ENCODE data around the gene GAS7. TPM values are rescaled to one million over a fixed set of nuclear protein-coding genes. Genes with fewer than 3 reads are reported as not detected.

GAS7 gene
- total and polyA plus RNA-seq, 2 experiments from 2014 or later, result 1.9 to 10.7 TPM

DNA sequence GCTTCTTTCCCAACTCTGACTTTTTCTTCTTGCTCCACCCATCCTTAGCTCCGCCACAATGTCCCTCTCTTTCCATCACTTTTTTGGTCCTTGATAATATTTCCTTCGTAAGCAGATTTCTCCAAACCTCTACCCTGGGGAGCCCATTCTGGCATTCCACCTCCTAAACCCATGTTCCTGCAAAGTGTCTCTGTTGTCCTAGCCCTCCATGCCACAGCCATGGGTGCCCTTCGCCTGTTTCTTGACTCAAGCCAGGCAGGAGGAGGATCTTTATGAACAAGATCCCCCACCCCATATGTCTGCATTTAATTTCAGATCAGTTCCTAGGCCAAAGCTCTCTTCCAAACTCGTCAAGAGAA lies 42.4 kb downstream of the GAS7 start (continued):
- TF ChIP-seq, protein P1, sequence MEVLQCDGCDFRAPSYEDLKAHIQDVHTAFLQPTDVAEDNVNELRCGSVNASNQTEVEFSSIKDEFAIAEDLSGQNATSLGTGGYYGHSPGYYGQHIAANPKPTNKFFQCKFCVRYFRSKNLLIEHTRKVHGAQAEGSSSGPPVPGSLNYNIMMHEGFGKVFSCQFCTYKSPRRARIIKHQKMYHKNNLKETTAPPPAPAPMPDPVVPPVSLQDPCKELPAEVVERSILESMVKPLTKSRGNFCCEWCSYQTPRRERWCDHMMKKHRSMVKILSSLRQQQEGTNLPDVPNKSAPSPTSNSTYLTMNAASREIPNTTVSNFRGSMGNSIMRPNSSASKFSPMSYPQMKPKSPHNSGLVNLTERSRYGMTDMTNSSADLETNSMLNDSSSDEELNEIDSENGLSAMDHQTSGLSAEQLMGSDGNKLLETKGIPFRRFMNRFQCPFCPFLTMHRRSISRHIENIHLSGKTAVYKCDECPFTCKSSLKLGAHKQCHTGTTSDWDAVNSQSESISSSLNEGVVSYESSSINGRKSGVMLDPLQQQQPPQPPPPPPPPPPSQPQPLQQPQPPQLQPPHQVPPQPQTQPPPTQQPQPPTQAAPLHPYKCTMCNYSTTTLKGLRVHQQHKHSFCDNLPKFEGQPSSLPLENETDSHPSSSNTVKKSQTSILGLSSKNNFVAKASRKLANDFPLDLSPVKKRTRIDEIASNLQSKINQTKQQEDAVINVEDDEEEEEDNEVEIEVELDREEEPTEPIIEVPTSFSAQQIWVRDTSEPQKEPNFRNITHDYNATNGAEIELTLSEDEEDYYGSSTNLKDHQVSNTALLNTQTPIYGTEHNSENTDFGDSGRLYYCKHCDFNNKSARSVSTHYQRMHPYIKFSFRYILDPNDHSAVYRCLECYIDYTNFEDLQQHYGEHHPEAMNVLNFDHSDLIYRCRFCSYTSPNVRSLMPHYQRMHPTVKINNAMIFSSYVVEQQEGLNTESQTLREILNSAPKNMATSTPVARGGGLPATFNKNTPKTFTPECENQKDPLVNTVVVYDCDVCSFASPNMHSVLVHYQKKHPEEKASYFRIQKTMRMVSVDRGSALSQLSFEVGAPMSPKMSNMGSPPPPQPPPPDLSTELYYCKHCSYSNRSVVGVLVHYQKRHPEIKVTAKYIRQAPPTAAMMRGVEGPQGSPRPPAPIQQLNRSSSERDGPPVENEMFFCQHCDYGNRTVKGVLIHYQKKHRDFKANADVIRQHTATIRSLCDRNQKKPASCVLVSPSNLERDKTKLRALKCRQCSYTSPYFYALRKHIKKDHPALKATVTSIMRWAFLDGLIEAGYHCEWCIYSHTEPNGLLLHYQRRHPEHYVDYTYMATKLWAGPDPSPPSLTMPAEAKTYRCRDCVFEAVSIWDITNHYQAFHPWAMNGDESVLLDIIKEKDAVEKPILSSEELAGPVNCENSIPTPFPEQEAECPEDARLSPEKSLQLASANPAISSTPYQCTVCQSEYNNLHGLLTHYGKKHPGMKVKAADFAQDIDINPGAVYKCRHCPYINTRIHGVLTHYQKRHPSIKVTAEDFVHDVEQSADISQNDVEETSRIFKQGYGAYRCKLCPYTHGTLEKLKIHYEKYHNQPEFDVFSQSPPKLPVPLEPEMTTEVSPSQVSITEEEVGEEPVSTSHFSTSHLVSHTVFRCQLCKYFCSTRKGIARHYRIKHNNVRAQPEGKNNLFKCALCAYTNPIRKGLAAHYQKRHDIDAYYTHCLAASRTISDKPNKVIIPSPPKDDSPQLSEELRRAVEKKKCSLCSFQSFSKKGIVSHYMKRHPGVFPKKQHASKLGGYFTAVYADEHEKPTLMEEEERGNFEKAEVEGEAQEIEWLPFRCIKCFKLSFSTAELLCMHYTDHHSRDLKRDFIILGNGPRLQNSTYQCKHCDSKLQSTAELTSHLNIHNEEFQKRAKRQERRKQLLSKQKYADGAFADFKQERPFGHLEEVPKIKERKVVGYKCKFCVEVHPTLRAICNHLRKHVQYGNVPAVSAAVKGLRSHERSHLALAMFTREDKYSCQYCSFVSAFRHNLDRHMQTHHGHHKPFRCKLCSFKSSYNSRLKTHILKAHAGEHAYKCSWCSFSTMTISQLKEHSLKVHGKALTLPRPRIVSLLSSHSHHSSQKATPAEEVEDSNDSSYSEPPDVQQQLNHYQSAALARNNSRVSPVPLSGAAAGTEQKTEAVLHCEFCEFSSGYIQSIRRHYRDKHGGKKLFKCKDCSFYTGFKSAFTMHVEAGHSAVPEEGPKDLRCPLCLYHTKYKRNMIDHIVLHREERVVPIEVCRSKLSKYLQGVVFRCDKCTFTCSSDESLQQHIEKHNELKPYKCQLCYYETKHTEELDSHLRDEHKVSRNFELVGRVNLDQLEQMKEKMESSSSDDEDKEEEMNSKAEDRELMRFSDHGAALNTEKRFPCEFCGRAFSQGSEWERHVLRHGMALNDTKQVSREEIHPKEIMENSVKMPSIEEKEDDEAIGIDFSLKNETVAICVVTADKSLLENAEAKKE (CRISPR knock-in tag; IDR thresholded peaks at IDR 0.05), result no peak
- TF ChIP-seq JUNB (IDR thresholded peaks at IDR 0.05; ENCODE audit: unreplicated experiment), result no peak

DNA sequence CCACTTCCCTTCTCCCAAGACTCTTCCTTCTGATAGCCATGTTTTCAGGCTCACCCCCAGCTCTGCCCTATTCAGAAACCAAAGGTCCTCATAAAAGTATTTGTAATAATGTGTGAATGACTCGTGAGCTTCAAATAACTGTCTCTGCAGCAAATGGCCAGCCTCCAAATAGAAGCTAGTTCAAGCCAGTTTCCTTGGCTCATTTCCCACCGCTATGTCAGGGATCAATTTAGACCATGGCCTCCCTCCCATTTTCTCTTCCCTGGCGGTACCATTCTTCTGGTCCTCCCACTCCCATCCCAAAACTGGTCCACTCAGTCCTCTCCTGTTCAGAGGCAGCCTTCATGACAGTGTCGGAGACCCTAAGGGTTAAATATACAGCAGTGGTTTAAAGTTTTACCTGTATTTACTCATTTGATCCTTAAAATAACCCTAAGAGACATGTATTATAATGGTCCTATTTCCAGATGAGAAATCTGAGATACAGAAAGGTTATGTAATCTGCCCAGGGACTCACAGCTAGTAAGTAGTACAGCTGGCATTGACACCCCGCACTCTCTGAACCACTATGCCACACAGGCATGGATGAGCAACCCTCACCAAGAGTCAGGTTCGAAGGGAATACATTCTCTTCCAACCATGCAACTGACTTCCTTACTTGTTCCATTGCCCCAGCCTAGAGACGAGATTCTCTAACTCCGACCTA lies 42.9 kb downstream of the GAS7 start:
- no peak for ATAC-seq
- H3K4me1 ChIP-seq (ENCODE audit: insufficient read depth), result no peaks in the 10 kb centered on the region
- Mint-ChIP-seq H3K9me3 (no peaks in the 10 kb centered on the region), H3K36me3 (ENCODE audit: low read depth) (no peaks in the 10 kb centered on the region), H3K27me3 (ENCODE audit: insufficient read depth, low read depth, poor library complexity) (peaks cover 5% of the 10 kb centered on the region), H3K27ac (no peak overlapping the region), H3K4me1 (no peaks in the 10 kb centered on the region), H3K4me3 (no peak overlapping the region)
- DNase-seq (ENCODE audit: low spot score), result no peak
- no peaks in the 10 kb centered on the region for H3K9me2 ChIP-seq (ENCODE audit: insufficient read depth)
- no peak overlapping the region for H3K4me3 ChIP-seq
- no peak overlapping the region for H3K27ac ChIP-seq (ENCODE audit: low read depth)
- no peaks in the 10 kb centered on the region for H3K27me3 ChIP-seq (ENCODE audit: insufficient read depth)
- H2AFZ ChIP-seq, result no peak overlapping the region
- H3F3A ChIP-seq (replicated peaks; ENCODE audit: low read depth), result no peaks in the 10 kb centered on the region
- H4K20me1 ChIP-seq (replicated peaks; ENCODE audit: insufficient read depth), result no peaks in the 10 kb centered on the region
- no peak overlapping the region for H3K4me2 ChIP-seq
- no peaks in the 10 kb centered on the region for H3K79me2 ChIP-seq (replicated peaks; ENCODE audit: insufficient read depth)
- no peaks in the 10 kb centered on the region for H3K36me3 ChIP-seq (ENCODE audit: insufficient read depth)
- TF ChIP-seq, protein P1 (CRISPR knock-in tag; IDR thresholded peaks at IDR 0.05), result no peak
- no peak for TF ChIP-seq REST (IDR thresholded peaks at IDR 0.05; ENCODE audit: unreplicated experiment)
